ENCODE results near the gene GUCY1A1.

DNA sequence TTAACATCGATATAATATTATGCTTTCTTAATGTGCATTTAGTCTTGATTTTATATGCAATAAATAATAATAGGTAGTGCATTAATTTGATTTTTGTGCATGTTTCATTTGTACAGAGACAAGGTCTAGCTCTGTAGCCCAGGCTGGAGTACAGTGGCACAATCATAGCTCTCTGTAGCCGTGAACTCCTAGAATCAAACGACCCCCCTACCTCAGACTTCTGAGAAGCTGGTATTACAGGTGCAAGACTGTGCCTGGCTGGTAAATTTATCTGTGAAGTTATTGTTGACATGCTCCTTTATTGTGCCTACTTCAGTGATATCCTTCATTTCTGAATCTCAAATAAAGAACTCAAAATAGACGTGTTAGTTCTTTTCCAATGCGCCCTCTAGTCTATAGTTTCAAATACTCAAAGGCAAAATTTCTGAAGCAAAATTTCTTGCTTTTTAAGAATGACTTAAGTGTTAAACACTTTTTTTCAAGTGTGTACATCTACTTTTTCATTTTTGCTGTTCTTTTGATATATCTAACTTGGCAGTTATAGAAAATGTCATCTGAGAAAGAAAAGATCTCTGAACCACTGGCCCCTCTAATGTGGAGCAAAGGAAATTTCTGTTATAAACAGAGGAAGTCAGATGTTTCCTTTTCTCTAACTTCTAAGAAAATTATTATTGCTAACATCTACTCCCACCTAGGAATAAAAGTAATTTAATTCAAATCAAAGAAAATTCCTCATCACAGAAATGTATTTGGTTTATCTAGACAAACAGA is 28.3 kb upstream of the GUCY1A1 start:
- TF ChIP-seq, protein P1, sequence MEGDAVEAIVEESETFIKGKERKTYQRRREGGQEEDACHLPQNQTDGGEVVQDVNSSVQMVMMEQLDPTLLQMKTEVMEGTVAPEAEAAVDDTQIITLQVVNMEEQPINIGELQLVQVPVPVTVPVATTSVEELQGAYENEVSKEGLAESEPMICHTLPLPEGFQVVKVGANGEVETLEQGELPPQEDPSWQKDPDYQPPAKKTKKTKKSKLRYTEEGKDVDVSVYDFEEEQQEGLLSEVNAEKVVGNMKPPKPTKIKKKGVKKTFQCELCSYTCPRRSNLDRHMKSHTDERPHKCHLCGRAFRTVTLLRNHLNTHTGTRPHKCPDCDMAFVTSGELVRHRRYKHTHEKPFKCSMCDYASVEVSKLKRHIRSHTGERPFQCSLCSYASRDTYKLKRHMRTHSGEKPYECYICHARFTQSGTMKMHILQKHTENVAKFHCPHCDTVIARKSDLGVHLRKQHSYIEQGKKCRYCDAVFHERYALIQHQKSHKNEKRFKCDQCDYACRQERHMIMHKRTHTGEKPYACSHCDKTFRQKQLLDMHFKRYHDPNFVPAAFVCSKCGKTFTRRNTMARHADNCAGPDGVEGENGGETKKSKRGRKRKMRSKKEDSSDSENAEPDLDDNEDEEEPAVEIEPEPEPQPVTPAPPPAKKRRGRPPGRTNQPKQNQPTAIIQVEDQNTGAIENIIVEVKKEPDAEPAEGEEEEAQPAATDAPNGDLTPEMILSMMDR (IDR thresholded peaks at IDR 0.05; ENCODE audit: low read length): no peak
- no peak for TF ChIP-seq EZH2 (optimal IDR thresholded peaks at IDR 0.05; ENCODE audit: low read depth, low read length)
- TF ChIP-seq EZH2phosphoT487 (IDR thresholded peaks at IDR 0.05; ENCODE audit: low read length): no peak
